GM21619 (cell line): ENCODE results near the gene SEC16A.
A peak's percentile ranks its signal among the peaks of the same experiment; 100 is the strongest.
"Not testable (repeated sequence)": the region's sequence is repeated elsewhere in the genome, so short reads cannot be mapped to it uniquely, and the experiment has no call there.

ENCODE experiments used
- ATAC-seq: cut with Tn5 transposase; IDR thresholded peaks from one replicate; pipeline ENCODE4 v1.9.1; 2021; ENCODE audit not compliant: unreplicated experiment

The SEC16A gene

DNA sequence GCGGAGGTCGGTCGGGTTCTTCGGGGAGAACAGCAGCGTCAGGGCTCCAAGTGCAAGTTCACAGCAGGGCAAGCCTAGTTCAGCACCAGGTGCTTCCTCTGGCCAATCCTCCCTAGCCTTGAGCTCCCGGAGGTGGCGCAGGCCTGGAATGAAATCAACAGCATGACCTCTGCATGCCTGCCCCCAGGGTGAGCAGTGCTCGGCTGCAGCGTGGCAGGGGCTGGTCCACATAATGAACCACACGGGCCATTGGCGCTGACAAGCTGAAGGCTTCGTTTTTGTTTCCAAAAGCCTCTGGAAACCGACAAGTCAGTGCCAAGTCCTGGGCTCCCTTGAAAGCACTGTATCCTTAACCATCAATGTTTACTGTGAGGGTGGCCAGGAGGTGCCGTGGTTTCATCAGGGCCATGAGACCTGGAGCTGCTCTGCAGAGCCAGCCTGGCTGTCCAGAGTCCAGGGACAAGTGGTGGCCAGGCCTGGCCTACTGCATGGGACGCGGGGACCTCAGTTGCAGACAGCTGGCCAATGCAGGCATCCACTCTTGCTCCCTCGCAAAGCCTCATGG is 41.1 kb downstream of the SEC16A start:
- ATAC-seq, result no peak

DNA sequence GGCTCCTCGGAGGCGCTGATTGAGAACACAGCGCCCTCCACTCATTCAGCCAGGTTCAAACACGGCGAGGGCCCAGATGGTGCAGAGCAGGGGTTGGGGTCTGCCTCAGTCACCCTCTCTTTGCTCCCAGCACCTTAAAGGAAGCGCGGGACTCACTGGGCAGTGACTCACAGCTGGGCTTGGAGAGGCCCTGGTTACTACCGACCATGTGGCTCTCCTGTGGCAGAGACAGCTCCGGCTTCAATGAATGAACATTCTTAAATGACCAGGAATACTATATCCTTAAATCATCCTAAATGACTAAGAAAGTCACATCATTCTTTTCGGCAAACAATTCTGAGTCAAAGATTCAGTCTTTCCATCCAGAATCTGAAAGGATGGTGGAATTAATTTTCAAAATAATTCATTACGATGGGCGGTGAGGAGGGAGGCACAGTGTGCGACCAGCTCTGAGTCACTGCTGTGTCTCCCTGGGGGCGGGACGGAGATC is 41.6 kb downstream of the SEC16A start:
- ATAC-seq, result no peak

DNA sequence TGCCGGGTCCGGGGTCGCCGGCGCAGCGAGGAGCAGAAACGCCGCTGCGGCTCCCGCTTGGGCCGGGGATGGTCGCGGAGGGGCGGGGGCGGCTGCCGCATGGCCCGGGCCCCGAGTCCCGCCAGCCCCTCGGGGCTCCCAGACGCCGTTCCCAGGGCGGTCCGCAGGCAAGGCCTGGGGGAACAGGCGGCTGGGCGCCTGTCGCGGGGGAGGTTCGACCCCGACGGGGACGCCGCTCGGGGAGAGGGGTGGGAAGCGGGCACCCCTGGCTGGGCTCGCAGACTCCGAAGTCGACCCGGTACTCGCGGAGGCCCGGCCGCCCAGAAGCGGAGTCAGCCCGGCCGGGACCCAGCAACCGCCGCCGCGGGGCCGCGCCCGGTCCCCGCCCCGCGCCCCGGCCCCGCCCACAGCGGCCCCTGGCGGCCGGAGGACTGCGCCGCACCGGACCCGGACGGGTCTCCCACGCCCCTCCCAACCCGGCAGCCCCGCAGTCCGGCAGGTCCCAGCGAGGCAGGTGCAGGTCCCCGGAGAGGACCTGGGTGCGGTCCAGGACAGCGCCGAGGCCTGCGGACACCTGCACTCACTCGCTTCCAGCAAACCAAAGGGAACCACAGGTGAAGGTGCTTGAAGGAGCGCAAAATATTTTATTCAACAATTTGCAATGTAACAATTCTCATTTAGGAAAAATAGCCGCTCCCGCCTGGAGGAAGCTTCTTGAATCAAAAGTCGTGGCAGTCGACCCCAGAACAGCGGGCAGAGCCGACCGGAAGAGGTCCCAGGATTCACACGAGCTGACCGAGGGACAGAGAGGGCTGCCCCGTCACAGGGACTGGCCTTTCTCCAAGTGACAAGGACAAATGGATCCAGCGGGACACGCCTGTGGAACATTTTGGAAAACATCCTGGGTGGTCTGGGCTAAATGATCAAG is 43.1 kb downstream of the SEC16A start, which contains the start of gene INPP5E:
Gene INPP5E (minus strand): TSS at position 365 of the 928 bp plus-strand sequence. CDS start 426 bp downstream, outside the sequence.
- ATAC-seq, result peak; percentile 59

DNA sequence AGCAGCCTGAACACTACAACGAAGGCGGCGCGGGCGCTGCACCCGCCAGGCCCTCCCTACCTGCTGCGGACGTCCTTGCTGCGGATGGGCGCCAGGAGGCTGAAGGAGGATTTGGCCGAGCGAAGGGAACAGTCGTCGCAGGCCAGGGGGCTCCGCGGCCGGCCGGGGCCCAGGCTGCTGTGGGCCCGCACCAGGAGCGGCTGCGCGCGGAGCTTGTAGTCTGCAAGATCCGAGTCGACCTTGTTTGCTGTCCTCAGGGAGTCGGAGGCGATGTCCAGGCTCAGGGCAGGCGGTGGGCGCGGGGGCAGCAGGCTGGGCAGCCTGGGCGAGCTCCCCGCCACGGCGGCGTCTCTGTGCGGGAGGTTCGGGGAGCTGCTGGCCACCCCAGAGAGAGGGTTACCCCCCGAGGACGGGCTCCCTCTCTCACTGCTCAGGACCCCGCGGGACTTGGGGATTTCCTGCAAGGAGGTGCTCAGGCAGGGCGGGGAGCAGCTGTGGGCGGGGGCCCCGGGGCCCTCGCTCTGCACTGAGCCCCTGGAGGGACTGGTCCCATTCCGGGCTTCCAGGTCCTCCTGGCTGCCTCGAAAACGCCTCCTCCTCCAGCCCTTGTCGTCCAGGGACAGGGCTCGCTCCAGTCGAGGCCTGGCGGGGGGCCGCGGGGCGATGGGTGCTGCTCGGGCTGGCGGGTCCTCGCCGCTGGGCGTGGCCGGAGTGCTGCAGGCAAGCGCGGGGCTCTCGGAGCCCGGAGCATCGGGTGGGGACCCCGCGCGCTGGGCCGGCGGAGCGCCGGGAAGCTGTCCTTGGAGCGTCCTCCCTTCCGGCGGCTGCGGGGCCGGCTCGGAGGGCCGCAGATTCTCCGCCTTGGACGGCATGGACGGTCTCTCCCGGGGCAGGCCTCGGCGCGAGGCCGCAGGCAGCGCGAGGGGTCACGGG is 44.0 kb downstream of the SEC16A start:
- peak; percentile 46 for ATAC-seq

DNA sequence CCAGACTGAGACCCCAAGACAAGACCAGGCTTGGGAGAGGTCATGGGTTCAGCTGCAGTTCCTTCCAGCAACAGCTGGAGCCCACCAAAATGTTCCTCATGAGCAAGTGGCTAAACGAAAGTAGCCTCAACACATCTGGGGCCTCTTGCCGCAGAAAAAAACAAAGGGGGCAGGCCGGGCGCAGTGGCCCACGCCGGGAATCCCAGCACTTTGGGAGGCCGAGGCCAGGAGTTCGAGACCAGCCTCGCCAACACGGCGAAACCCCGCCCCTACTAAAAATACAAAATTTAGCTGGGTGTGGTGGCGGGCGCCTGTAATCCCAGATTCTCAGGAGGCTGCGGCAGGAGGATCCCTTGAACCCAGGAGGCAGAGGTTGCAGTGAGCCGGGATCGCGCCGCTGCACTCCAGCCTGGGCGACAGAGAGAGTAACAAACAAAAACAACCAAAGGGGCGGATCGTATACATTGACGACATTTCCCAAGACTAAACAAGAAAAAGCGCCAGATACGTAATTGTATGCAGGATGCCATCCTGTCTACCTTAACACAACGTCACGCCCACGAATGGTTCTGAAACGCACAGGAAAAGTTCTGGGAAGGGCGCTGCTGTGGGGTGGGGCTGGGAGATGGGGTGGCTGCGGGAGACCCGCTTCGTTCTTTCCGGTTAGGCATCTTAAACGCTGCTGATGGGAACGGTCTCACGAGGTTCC is 44.8 kb downstream of the SEC16A start:
- no peak for ATAC-seq

DNA sequence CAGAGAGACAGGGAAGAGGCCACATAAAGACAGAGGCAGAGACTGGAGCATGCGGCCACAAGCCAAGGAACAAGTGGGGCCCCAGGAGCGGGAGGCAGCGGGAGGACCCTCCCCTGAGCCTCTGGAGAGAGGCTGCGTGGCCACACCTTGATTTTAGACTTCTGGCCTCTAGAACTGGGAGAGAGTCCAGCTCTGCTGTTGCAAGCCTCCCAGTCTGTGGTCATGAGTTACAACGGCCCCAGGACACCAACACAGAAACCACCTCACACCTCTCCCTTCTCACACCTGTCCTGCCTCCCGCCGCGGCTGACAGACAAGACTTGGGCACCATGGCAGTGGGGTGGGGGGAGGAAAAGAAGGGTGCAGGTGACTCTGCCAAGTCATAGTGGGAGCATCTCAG is 45.4 kb downstream of the SEC16A start:
- no peak for ATAC-seq

DNA sequence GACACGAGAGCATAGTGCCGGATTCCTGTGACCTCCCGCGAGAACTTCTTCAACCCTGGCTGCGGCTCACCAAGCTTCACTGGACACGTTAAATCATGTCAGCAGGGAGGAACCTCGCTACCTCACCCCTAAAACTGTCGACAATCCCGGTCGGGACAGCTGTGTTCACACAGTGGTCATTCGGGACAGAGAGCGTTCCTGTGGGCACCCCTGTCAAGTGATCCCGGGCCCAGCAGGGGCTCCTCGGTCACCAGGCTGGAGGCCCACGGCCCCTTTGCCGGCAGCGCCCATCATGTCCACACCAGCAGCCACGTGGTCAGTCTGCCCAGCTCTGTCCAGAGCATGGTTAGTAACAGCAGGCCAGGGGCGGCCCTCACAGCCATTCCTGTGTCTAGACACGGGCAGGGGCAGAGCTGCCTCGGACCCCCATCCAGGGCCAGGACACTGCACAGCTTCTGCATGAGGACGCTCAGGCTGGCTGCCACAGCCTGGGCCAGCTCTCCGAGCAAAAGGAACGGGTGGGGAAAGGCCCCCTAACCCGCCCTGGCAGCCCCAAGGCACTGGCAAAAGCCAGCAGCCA is 46.7 kb downstream of the SEC16A start:
- no peak for ATAC-seq

DNA sequence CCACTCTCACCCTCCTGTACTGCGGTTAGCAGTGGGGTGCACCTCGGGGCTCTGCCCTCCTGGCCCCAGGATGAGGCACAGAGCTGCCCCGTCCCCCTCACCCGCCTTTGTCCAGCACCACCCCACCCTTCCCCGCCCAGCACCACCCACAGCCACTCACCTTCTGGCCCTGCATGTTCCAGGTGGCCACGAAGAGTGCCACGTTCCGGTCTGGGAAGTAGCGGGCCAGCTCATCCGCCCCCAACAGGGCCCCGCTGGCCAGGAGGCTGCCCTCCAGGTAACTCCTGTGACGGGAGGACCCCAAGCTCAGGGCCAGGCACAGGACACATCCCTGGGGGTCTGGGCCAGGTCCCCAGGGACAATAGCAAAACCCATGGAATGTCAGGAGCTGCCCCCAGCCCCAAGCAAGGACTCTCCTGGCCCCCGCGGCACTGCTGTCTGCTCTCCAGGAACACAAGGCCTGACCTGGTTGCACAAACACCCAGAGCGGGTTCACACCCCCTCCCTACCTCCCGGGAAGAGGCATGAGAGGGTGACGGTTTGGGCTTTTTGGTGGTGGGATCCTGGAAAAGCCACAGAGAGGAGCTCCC is 48.2 kb downstream of the SEC16A start:
- ATAC-seq, result no peak

DNA sequence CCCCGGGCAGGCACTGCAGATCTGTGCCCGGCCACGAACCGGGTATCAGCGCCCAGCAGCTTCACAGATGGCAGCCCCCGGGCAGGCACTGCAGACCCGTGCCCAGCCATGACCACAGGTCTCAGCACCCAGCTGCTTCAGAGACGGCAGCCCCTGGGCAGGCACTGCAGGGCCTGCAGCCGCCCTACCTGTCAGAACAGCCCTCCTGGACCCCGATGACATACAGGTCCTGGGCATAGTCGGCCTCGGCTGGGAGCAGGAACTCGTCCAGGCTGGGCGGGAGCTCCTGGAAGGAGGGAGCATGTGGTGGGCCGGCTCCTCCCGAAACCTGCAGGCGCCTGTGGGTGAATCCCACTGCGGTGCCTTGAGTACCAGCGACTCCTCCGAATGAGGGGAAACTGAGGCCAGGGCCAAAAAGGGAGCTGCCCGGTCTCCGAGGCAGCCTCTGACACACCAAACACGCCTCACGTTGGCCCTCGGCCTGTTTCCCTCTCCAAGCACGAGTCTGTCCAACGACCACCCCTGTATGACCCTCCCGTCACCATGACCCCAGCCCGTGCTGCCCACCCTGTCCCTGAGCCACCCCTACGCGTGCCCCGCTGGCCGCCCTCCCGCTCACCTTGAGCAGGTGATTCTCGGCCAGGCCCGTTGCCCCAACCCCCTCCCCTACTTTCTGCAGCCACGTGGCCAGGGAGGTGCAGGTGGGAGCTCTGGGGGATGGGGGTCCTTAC is 48.8 kb downstream of the SEC16A start:
- no peak for ATAC-seq

DNA sequence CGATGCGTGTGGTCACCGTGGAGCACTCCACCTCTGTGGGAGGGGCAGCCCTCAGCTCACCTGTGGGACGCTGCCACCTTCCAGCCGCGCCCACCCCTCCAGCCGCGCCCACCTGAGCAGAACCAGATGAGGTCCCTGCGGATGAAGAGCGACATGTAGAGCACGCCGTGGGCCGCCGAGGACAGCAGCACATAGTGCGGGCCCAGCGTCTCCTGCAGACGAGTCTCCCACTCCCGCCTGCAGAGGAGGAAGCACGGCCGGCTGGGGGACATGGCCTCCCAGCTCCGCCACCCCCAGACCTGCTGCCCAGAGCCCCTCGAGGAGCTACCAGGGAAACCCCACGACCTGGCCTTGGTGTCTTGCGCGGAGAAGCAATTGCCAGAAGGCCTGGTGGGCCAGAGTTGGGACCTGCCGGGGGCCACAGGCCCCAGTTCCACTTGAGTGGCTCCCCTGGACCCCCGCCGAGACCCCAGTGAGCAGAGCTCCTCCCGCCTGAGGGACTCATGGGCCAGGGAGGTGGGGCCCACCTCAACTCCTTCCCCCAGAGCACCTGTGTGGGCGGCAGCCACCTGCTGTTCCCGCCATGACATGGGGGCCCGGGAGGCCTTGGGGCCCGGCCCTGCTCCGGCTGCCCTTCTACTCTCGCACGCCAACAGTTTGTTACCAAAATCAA is 49.7 kb downstream of the SEC16A start:
- ATAC-seq, result no peak

DNA sequence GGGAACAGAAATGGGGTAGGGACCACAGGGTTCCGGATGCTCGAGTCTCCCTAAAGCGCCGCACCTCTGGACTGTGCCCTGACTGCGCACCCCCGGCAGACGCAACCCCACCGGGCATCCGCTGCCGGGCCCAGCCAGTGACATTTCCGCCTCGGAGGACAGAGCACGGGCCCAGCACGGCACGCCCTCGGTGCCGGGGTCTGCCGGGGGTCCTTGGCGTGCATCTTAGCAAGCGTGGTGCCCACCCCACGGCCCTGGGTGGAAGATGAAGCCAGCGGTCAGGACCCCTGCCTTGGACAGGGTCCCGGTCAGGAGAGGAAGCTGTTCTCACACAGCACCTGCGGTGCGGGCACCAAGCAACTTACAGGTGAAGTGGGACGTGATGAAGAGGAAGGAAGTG is 50.2 kb downstream of the SEC16A start:
- ATAC-seq, result no peak

DNA sequence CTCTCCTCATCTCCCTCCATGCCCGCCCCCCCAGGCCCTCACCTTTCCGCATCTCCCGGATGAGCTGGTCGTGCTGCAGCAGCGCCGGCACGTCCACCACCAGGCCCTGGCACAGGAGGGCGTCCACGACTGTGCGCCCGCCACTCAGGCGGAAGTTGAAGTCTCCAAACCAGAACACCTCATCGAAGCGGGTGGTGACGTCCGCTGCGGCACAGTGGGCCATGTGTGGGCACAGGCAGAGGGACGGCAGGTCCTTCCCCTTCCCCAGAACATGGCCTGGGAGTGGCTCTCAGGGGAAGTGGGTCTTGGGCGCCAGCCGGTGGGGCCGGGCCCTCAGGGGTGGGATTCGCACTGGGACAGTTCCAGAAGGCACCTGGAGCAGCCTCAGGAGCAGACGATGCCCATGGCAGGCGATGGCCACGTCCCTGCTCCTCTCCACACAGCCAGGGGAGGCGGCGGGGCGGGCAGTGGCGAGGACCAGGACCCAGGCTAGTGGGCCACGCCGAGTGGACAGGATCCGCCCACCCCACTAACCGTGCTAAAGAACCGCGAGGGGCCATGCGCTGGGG is 51.0 kb downstream of the SEC16A start:
- no peak for ATAC-seq

DNA sequence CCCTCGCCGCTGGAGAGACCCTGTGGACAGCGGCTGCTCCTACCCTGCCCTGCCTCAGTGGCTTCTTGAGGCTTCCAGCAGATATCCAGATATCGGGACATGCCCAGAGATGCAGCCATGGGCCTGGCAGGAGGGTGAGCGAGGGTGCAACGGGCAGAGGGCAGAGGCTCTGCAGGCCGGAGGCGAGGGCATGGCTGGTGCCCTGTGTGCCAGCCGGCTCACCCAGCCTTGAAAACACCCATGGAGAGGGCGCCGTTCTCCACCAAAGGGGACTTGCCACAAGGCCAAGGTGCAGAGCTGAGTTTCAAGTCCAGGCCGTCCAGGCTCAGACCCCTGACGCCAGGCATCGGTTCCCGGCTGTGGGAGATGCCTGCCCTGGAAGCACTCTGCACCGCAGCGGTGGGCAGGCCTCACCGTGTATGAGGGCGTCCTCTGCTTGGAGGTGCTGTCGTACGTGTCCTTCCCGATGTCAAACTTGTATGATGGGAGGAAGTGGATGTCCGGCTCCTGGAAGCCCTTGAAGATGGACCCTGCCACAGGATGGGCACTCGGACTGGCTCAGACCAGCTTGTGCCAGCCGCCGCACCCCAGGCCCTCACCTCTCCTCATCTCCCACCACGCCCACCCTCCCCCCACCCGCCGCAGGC is 52.1 kb downstream of the SEC16A start:
- no peak for ATAC-seq

DNA sequence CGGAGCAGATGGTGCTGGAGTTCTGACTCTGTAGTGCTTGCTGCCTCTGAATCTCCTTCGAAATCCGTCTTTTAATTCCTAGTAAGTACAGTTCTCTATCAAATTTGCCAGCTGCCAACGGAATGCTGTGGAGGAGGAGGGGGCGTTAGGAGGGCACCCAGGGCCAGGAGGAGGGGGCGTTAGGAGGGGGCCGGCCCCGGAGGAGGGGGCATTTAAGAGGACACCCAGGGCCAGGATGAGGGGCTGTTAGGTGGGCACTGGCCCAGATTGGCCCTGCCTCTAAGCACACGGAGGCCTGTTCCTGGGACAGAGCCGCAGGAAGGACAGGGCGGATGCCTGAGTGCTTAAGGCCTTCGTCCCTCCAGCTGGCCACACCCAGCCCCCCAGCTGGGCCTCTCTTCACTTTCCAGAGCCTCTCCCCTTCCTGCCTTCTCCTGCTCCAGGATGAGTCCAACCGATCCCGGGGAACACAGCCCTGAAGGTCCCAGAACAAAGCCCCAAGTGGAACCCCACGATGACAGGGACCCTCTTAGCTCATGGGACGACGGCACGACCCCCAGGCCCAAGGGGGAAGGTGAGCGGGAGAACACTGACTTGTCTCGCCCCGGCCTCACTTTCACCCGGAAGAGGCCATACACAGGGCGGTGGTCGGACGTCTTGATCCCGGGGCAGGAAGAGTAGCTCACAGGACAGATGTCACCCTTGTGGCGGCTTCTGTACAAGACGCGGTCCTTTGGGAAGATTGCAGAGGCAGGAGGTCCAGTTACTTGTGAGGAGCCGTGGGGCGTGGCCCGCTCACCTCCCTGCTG is 53.0 kb downstream of the SEC16A start:
- ATAC-seq, result no peak

DNA sequence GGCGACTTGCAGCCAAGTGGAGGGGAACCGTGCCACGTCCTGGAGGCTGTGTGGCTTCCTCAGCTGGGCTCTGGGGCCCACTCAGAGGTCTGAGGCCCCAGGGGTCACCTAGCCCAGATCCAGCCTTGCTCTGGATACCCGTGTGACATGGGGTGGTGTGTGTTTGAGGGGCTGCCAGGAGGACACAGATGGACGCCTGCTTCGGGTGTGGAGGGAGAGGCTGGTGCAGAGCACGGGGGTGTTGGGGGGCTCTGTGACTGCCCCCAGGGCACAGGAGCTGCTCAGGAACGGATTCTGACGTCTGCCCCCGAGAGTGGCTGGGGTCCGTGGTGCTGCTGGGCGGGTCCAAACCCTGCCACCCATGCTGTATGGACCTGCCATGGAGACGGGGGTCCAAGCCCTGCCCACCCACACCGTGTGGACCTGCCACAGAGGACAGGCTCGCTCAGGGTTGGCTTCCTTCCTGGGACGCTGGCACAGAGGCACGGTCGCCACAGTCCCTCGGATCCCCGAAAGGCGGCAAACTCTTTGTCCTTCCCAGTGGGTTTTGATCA is 53.7 kb downstream of the SEC16A start:
- no peak for ATAC-seq

DNA sequence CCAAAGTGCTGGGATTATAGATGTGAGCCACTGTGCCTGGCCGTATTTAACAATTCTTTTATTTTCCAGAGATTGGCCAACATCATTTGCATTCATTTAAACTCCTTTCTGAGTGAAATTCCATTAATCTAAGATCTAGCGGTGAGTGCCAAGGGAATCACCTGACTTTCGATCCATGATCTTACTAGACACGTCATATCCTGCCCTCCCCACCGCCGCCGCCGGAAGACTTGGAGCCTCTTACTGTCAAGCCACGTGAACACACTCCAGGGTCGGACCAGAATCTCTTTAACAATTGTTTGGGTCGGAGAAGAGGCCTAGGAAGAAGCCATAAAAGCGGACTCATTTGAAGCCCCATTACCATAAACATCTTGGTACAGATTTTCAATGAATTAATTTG is 56.1 kb downstream of the SEC16A start:
- ATAC-seq, result no peak

DNA sequence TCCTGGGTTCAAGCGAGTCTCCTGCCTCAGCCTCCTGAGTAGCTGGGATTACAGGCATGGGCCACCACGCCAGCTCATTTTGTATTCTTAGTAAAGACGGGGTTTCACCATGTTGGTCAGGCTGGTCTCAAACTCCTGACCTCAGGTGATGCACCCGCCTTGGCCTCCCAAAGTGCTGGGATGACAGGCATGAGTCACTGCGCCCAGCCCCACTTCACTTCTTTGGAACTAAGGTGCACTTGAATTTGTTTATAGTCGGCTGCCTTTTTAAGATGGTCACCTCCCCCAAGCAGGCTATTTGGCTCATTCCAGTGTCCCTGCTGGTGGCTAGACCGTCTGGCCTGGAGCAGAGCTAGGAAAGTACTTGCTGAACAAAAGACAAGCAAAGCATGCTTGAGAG is 57.5 kb downstream of the SEC16A start:
- ATAC-seq, result not testable (repeated sequence)
